Muscle layer of duodenum (tissue), 2 donors: ENCODE results near the gene YIPF3.
"Not testable (repeated sequence)": the region's sequence is repeated elsewhere in the genome, so short reads cannot be mapped to it uniquely, and the experiment has no call there.

Source experiments
- H3K27ac ChIP-seq: one replicate; pipeline ENCODE4 v1.7.0; 2013; ENCODE audit warnings: mild to moderate bottlenecking, low read length
- H3K27me3 ChIP-seq: one replicate; pipeline ENCODE4 v1.7.0; 2013; ENCODE audit warnings: low read depth, mild to moderate bottlenecking, control low read depth, low read length
- H3K36me3 ChIP-seq, 2 donors: one replicate each; pipeline ENCODE4 v1.7.0; 2013; ENCODE audit warnings: low read length in 2 of 2, control low read depth in 1 of 2, mild to moderate bottlenecking in 1 of 2; ENCODE audit not compliant: insufficient read depth in 2 of 2, control insufficient read depth in 1 of 2
- H3K4me1 ChIP-seq, 2 donors: one replicate each; pipeline ENCODE4 v1.7.0; 2013; ENCODE audit warnings: low read length in 2 of 2, mild to moderate bottlenecking in 2 of 2, control low read depth in 1 of 2, moderate library complexity in 1 of 2; ENCODE audit not compliant: insufficient read depth in 2 of 2, control insufficient read depth in 1 of 2
- H3K4me3 ChIP-seq, 2 donors: one replicate each; pipeline ENCODE4 v1.7.0; 2013; ENCODE audit warnings: low read length in 2 of 2, low read depth in 1 of 2, mild to moderate bottlenecking in 1 of 2
- H3K9me3 ChIP-seq, 2 donors: one replicate each; pipeline ENCODE4 v1.7.0; 2013; ENCODE audit warnings: low read length in 2 of 2, control low read depth in 1 of 2, mild to moderate bottlenecking in 1 of 2; ENCODE audit not compliant: control insufficient read depth in 1 of 2
- donor health status: healthy.

The YIPF3 gene

GRCh38 chr6:43498291-43498690, 18.4 kb downstream of the YIPF3 start:
- not testable (repeated sequence) for H3K27me3 ChIP-seq, H3K4me3 ChIP-seq, H3K27ac ChIP-seq, H3K9me3 ChIP-seq
- Histone ChIP-seq H3K36me3 (peaks cover 35 to 50% of the 10 kb centered on the region in 2 donors), H3K4me1 (peaks cover 3 to 22% of the 10 kb centered on the region in 2 donors)

GRCh38 chr6:43497689-43498088, 19.0 kb downstream of the YIPF3 start:
- no peaks in the 10 kb centered on the region for H3K9me3 ChIP-seq
- peaks cover 5 to 26% of the 10 kb centered on the region in 2 donors for H3K4me1 ChIP-seq
- no peak overlapping the region for H3K4me3 ChIP-seq
- peaks cover 29 to 44% of the 10 kb centered on the region in 2 donors for H3K36me3 ChIP-seq
- H3K27me3 ChIP-seq: no peaks in the 10 kb centered on the region
- H3K27ac ChIP-seq: no peak overlapping the region

- Histone ChIP-seq H3K4me3 (no peak overlapping the region), H3K27ac (no peak overlapping the region), H3K4me1 (peaks cover 11 to 32% of the 10 kb centered on the region in 2 donors), H3K27me3 (no peaks in the 10 kb centered on the region), H3K36me3 (peaks cover 24 to 38% of the 10 kb centered on the region in 2 donors), H3K9me3 (no peaks in the 10 kb centered on the region)
Observed at GRCh38 chr6:43497129-43497396, 19.7 kb downstream of the YIPF3 start.

GRCh38 chr6:43496370-43497128, 20.2 kb downstream of the YIPF3 start:
- Histone ChIP-seq H3K27me3 (no peaks in the 10 kb centered on the region), H3K27ac (no peak overlapping the region), H3K36me3 (peaks cover 24 to 37% of the 10 kb centered on the region in 2 donors), H3K4me1 (peaks cover 15 to 37% of the 10 kb centered on the region in 2 donors), H3K9me3 (no peaks in the 10 kb centered on the region), H3K4me3 (no peak overlapping the region)

- Histone ChIP-seq H3K4me3 (no peak overlapping the region), H3K36me3 (peaks cover 20 to 26% of the 10 kb centered on the region in 2 donors), H3K27me3 (no peaks in the 10 kb centered on the region), H3K4me1 (peaks cover 16 to 37% of the 10 kb centered on the region in 2 donors), H3K27ac (no peak overlapping the region), H3K9me3 (no peaks in the 10 kb centered on the region)
Observed at GRCh38 chr6:43495409-43495941, 21.3 kb downstream of the YIPF3 start.

- Histone ChIP-seq H3K4me1 (peaks cover 19 to 42% of the 10 kb centered on the region in 2 donors), H3K27me3 (no peaks in the 10 kb centered on the region), H3K9me3 (no peaks in the 10 kb centered on the region), H3K4me3 (no peak overlapping the region), H3K36me3 (peaks cover 13 to 19% of the 10 kb centered on the region in 2 donors), H3K27ac (no peak overlapping the region)
Observed at GRCh38 chr6:43494766-43495165, 22.0 kb downstream of the YIPF3 start.

GRCh38 chr6:43494321-43494720, 22.4 kb downstream of the YIPF3 start:
- Histone ChIP-seq H3K36me3 (peaks cover 9 to 15% of the 10 kb centered on the region in 2 donors), H3K9me3 (no peaks in the 10 kb centered on the region), H3K27me3 (no peaks in the 10 kb centered on the region), H3K4me1 (peaks cover 19 to 43% of the 10 kb centered on the region in 2 donors), H3K27ac (no peak overlapping the region), H3K4me3 (no peak overlapping the region)

GRCh38 chr6:43493833-43494232, 22.9 kb downstream of the YIPF3 start:
- H3K27ac ChIP-seq: no peak overlapping the region
- H3K4me3 ChIP-seq: no peak overlapping the region
- no peaks in the 10 kb centered on the region for H3K27me3 ChIP-seq
- peaks cover 4 to 10% of the 10 kb centered on the region in 2 donors for H3K36me3 ChIP-seq
- peaks cover 19 to 45% of the 10 kb centered on the region in 2 donors for H3K4me1 ChIP-seq
- no peaks in the 10 kb centered on the region for H3K9me3 ChIP-seq

- H3K4me1 ChIP-seq: peaks cover 19 to 45% of the 10 kb centered on the region in 2 donors
- H3K36me3 ChIP-seq: peaks cover 0 to 4% of the 10 kb centered on the region in 2 donors
- H3K4me3 ChIP-seq: no peak overlapping the region
- no peaks in the 10 kb centered on the region for H3K9me3 ChIP-seq
- H3K27ac ChIP-seq: no peak overlapping the region
- no peaks in the 10 kb centered on the region for H3K27me3 ChIP-seq
Observed at GRCh38 chr6:43493230-43493629, 23.5 kb downstream of the YIPF3 start.

- Histone ChIP-seq H3K36me3 (no peaks in the 10 kb centered on the region), H3K27ac (peak overlapping the region; percentile 27), H3K9me3 (no peaks in the 10 kb centered on the region), H3K4me1 (peaks cover 19 to 45% of the 10 kb centered on the region in 2 donors), H3K27me3 (no peaks in the 10 kb centered on the region), H3K4me3 (no peak overlapping the region)
Observed at GRCh38 chr6:43492673-43493072, 24.1 kb downstream of the YIPF3 start.

- H3K4me3 ChIP-seq: no peak overlapping the region
- H3K27ac ChIP-seq: peak overlapping the region; percentile 74
Observed at GRCh38 chr6:43491750-43492661, 24.7 kb downstream of the YIPF3 start.

More at GRCh38 chr6:43491750-43492661, 24.7 kb downstream of the YIPF3 start:
- Histone ChIP-seq H3K4me1 (peaks cover 16 to 45% of the 10 kb centered on the region in 2 donors), H3K9me3 (no peaks in the 10 kb centered on the region), H3K36me3 (no peaks in the 10 kb centered on the region), H3K27me3 (no peaks in the 10 kb centered on the region)
